ENCODE results near the gene C16orf74.

C16orf74 gene

GRCh38 chr16:85774811-85775210 is 23.9 kb upstream of the C16orf74 start:
- DNase-seq (ENCODE audit: low read depth), result no peak

GRCh38 chr16:85774136-85774535 is 23.2 kb upstream of the C16orf74 start:
- no peak for DNase-seq (ENCODE audit: low read depth)

GRCh38 chr16:85773044-85773443 is 22.1 kb upstream of the C16orf74 start:
- DNase-seq (ENCODE audit: low read depth), result no peak

GRCh38 chr16:85770741-85771140 is 19.8 kb upstream of the C16orf74 start:
- no peak for DNase-seq (ENCODE audit: low read depth)

GRCh38 chr16:85768199-85768598 is 17.3 kb upstream of the C16orf74 start:
- no peak for DNase-seq (ENCODE audit: low read depth)

- no peak for DNase-seq (ENCODE audit: low read depth)
Measured at GRCh38 chr16:85767531-85767930, 16.6 kb upstream of the C16orf74 start.

- no peak for DNase-seq (ENCODE audit: low read depth)
Measured at GRCh38 chr16:85765767-85766166, 14.9 kb upstream of the C16orf74 start.

- DNase-seq (ENCODE audit: low read depth), result no peak
Measured at GRCh38 chr16:85765211-85765610, 14.3 kb upstream of the C16orf74 start.

- no peak for DNase-seq (ENCODE audit: low read depth)
Measured at GRCh38 chr16:85763616-85764015, 12.7 kb upstream of the C16orf74 start.

GRCh38 chr16:85762970-85763369 is 12.1 kb upstream of the C16orf74 start:
- no peak for DNase-seq (ENCODE audit: low read depth)

GRCh38 chr16:85761861-85762260 is 11.0 kb upstream of the C16orf74 start:
- DNase-seq (ENCODE audit: low read depth), result no peak

- DNase-seq (ENCODE audit: low read depth), result no peak
Measured at GRCh38 chr16:85759631-85760419, 8.9 kb upstream of the C16orf74 start.

GRCh38 chr16:85759136-85759535 is 8.2 kb upstream of the C16orf74 start:
- DNase-seq (ENCODE audit: low read depth), result no peak

- DNase-seq (ENCODE audit: low read depth), result no peak
Measured at GRCh38 chr16:85757341-85757822, 6.5 kb upstream of the C16orf74 start.

- no peak for DNase-seq (ENCODE audit: low read depth)
Measured at GRCh38 chr16:85755929-85756768, 5.3 kb upstream of the C16orf74 start.

GRCh38 chr16:85754413-85754812 is 3.5 kb upstream of the C16orf74 start:
- DNase-seq (ENCODE audit: low read depth), result no peak

- DNase-seq (ENCODE audit: low read depth), result no peak
Measured at GRCh38 chr16:85753976-85754375, 3.1 kb upstream of the C16orf74 start.

- no peak for DNase-seq (ENCODE audit: low read depth)
Measured at GRCh38 chr16:85753559-85753958, 2.7 kb upstream of the C16orf74 start.

- DNase-seq (ENCODE audit: low read depth), result no peak
Measured at GRCh38 chr16:85752511-85753420, 1.9 kb upstream of the C16orf74 start.

GRCh38 chr16:85751698-85752501 is 1.0 kb upstream of the C16orf74 start:
- DNase-seq (ENCODE audit: low read depth), result no peak

- no peak for DNase-seq (ENCODE audit: low read depth)
Measured at GRCh38 chr16:85750146-85750826, 610 bp downstream of the C16orf74 start.
